Mesendoderm (in vitro differentiated cells): ENCODE measurements around the gene ATXN7L2.
A peak's percentile ranks its signal among the peaks of the same experiment; 100 is the strongest.

ENCODE experiments used
- DNase-seq: peaks from one replicate; pipeline ENCODE4 v3.0.0; 2013
- H2AK5ac ChIP-seq: 2 replicates; pipeline ENCODE4 v1.6.1; 2013; ENCODE audit warnings: low read length, inconsistent platforms
- H2BK120ac ChIP-seq: 2 replicates; pipeline ENCODE4 v1.6.1; 2013; ENCODE audit warnings: low read depth, mild to moderate bottlenecking, low read length, moderate library complexity, mixed read lengths
- H2BK15ac ChIP-seq: replicated peaks from 2 replicates; pipeline ENCODE4 v1.6.1; 2013; ENCODE audit warnings: low read depth, mild to moderate bottlenecking, moderate library complexity
- H2BK5ac ChIP-seq: 2 replicates; pipeline ENCODE4 v1.6.1; 2013; ENCODE audit warnings: low read length, inconsistent platforms
- H3K18ac ChIP-seq: 2 replicates; pipeline ENCODE4 v1.6.1; 2013; ENCODE audit warnings: mild to moderate bottlenecking, low read length, mixed read lengths
- H3K23ac ChIP-seq: one replicate; pipeline ENCODE4 v1.6.1; 2013; ENCODE audit warnings: low read length
- H3K27ac ChIP-seq: 2 replicates; pipeline ENCODE4 v1.5.1; 2013; ENCODE audit warnings: low read depth, mild to moderate bottlenecking, inconsistent platforms, low read length, moderate library complexity
- H3K27me3 ChIP-seq: 2 replicates; pipeline ENCODE4 v1.6.1; 2013; ENCODE audit warnings: low read length, control low read depth, mild to moderate bottlenecking, inconsistent platforms; ENCODE audit not compliant: insufficient read depth, poor library complexity
- H3K36me3 ChIP-seq: 2 replicates; pipeline ENCODE4 v1.6.1; 2013; ENCODE audit warnings: low read length, inconsistent platforms; ENCODE audit not compliant: control insufficient read depth, insufficient read depth
- H3K4ac ChIP-seq: one replicate; pipeline ENCODE4 v1.6.1; 2013; ENCODE audit warnings: low read depth, mild to moderate bottlenecking, low read length, moderate library complexity
- H3K4me1 ChIP-seq: 2 replicates; pipeline ENCODE4 v1.6.1; 2013; ENCODE audit warnings: low read depth, low read length, inconsistent platforms; ENCODE audit not compliant: control insufficient read depth
- H3K4me2 ChIP-seq: 2 replicates; pipeline ENCODE4 v1.6.1; 2013; ENCODE audit warnings: low read length
- H3K4me3 ChIP-seq: 2 replicates; pipeline ENCODE4 v1.5.1; 2013; ENCODE audit warnings: mild to moderate bottlenecking, low read length
- H3K56ac ChIP-seq: one replicate; pipeline ENCODE4 v1.6.1; 2013; ENCODE audit warnings: low read length
- H3K79me1 ChIP-seq: 2 replicates; pipeline ENCODE4 v1.6.1; 2013; ENCODE audit warnings: low read length, inconsistent platforms
- H3K79me2 ChIP-seq: 2 replicates; pipeline ENCODE4 v1.6.1; 2013; ENCODE audit warnings: mild to moderate bottlenecking, low read length; ENCODE audit not compliant: control insufficient read depth, insufficient read depth
- H3K9ac ChIP-seq: 2 replicates; pipeline ENCODE4 v1.6.1; 2013; ENCODE audit warnings: low read length, inconsistent platforms
- H4K5ac ChIP-seq: one replicate; pipeline ENCODE4 v1.6.1; 2013; ENCODE audit warnings: low read length
- H4K8ac ChIP-seq: one replicate; pipeline ENCODE4 v1.6.1; 2013; ENCODE audit warnings: low read depth, mild to moderate bottlenecking, control low read depth, low read length, moderate library complexity
- WGBS: extraction: QIAGEN DNeasy Blood & Tissue Kit; methylation state at CpG from one replicate; pipeline ENCODE4 v1.1.7; 2013; ENCODE audit warnings: low lambda C conversion rate, missing lambda C conversion rate; ENCODE audit not compliant: insufficient coverage; ENCODE audit errors: extremely low coverage; 5-methylcytosine and 5-hydroxymethylcytosine counted together

The ATXN7L2 gene

GRCh38 chr1:109535481-109535880 lies 51.8 kb downstream of the ATXN7L2 start:
- H3K4me3 ChIP-seq = no peak overlapping the region
- H3K79me1 ChIP-seq = no peaks in the 10 kb centered on the region
- H2BK15ac ChIP-seq = no peak overlapping the region
- no peak overlapping the region for H2BK5ac ChIP-seq
- H3K79me2 ChIP-seq = no peaks in the 10 kb centered on the region
- no CpG with 5 or more reads among the region's 4 CpGs for WGBS
- no peak overlapping the region for H3K23ac ChIP-seq
- H3K27ac ChIP-seq = no peak overlapping the region
- H4K5ac ChIP-seq = no peak overlapping the region
- no peak overlapping the region for H3K4ac ChIP-seq
- H3K56ac ChIP-seq = no peak overlapping the region
- no peak overlapping the region for H3K4me2 ChIP-seq
- no peak overlapping the region for H2AK5ac ChIP-seq
- H3K4me1 ChIP-seq = no peaks in the 10 kb centered on the region
- no peak overlapping the region for H3K18ac ChIP-seq
- H4K8ac ChIP-seq = no peak overlapping the region
- H2BK120ac ChIP-seq = no peak overlapping the region
- no peaks in the 10 kb centered on the region for H3K36me3 ChIP-seq
- no peaks in the 10 kb centered on the region for H3K27me3 ChIP-seq
- DNase-seq = no peak
- H3K9ac ChIP-seq = no peak overlapping the region

GRCh38 chr1:109535971-109536491 lies 52.3 kb downstream of the ATXN7L2 start:
- Histone ChIP-seq H2BK120ac (no peak overlapping the region), H3K79me2 (no peaks in the 10 kb centered on the region), H3K27ac (no peak overlapping the region), H3K18ac (no peak overlapping the region), H3K27me3 (no peaks in the 10 kb centered on the region), H2BK15ac (no peak overlapping the region), H3K4me1 (no peaks in the 10 kb centered on the region), H3K36me3 (no peaks in the 10 kb centered on the region), H3K4ac (no peak overlapping the region), H3K9ac (no peak overlapping the region), H3K4me2 (no peak overlapping the region), H2BK5ac (no peak overlapping the region), H2AK5ac (no peak overlapping the region), H4K5ac (no peak overlapping the region), H3K23ac (no peak overlapping the region), H3K79me1 (no peaks in the 10 kb centered on the region), H3K56ac (no peak overlapping the region), H3K4me3 (no peak overlapping the region), H4K8ac (no peak overlapping the region)
- DNase-seq = peak; percentile 14
- no CpG with 5 or more reads among the region's 5 CpGs for WGBS

- no peak overlapping the region for H3K27ac ChIP-seq
- no peak overlapping the region for H3K4ac ChIP-seq
- peak; percentile 15 for DNase-seq
- no peak overlapping the region for H3K18ac ChIP-seq
- H3K23ac ChIP-seq = no peak overlapping the region
- no peak overlapping the region for H2AK5ac ChIP-seq
- H2BK15ac ChIP-seq = no peak overlapping the region
- no CpG with 5 or more reads among the region's 9 CpGs for WGBS
- H3K4me2 ChIP-seq = no peak overlapping the region
- H3K79me2 ChIP-seq = no peaks in the 10 kb centered on the region
- no peaks in the 10 kb centered on the region for H3K36me3 ChIP-seq
- H3K56ac ChIP-seq = no peak overlapping the region
- H3K27me3 ChIP-seq = no peaks in the 10 kb centered on the region
- no peak overlapping the region for H2BK5ac ChIP-seq
- H4K5ac ChIP-seq = no peak overlapping the region
- no peaks in the 10 kb centered on the region for H3K79me1 ChIP-seq
- no peak overlapping the region for H3K9ac ChIP-seq
- no peak overlapping the region for H2BK120ac ChIP-seq
- H4K8ac ChIP-seq = no peak overlapping the region
- no peaks in the 10 kb centered on the region for H3K4me1 ChIP-seq
- no peak overlapping the region for H3K4me3 ChIP-seq
Measured at GRCh38 chr1:109537450-109538178, 53.9 kb downstream of the ATXN7L2 start.

- Histone ChIP-seq H3K4ac (no peak overlapping the region), H3K4me3 (no peak overlapping the region), H2AK5ac (no peak overlapping the region), H3K79me2 (no peaks in the 10 kb centered on the region), H3K36me3 (no peaks in the 10 kb centered on the region), H4K5ac (no peak overlapping the region), H3K79me1 (no peaks in the 10 kb centered on the region), H2BK120ac (no peak overlapping the region), H3K4me2 (no peak overlapping the region), H3K56ac (no peak overlapping the region), H3K27ac (no peak overlapping the region), H3K4me1 (no peaks in the 10 kb centered on the region), H3K23ac (no peak overlapping the region), H4K8ac (no peak overlapping the region), H3K9ac (no peak overlapping the region), H3K27me3 (no peaks in the 10 kb centered on the region), H2BK5ac (no peak overlapping the region), H2BK15ac (no peak overlapping the region), H3K18ac (no peak overlapping the region)
- WGBS = no CpG with 5 or more reads among the region's 9 CpGs
- DNase-seq = no peak
Measured at GRCh38 chr1:109538827-109539555, 55.3 kb downstream of the ATXN7L2 start.

- no peak within 1 kb of the TSS for H2BK120ac ChIP-seq
- peak within 1 kb of the TSS; percentile 49 for H3K56ac ChIP-seq
- H3K9ac ChIP-seq = no peak within 1 kb of the TSS
- no peaks in the 10 kb centered on the region for H3K36me3 ChIP-seq
- no peak within 1 kb of the TSS for H3K4me2 ChIP-seq
- no peaks in the 10 kb centered on the region for H3K4me1 ChIP-seq
- no peak within 1 kb of the TSS for H3K23ac ChIP-seq
- H3K79me1 ChIP-seq = no peaks in the 10 kb centered on the region
- no peak for DNase-seq
- H3K79me2 ChIP-seq = no peaks in the 10 kb centered on the region
- H3K4ac ChIP-seq = no peak within 1 kb of the TSS
- no peak within 1 kb of the TSS for H3K18ac ChIP-seq
- WGBS = no CpG with 5 or more reads among the region's 7 CpGs
- H3K27me3 ChIP-seq = no peaks in the 10 kb centered on the region
- no peak within 1 kb of the TSS for H4K5ac ChIP-seq
- H2BK15ac ChIP-seq = no peak within 1 kb of the TSS
- H2BK5ac ChIP-seq = no peak within 1 kb of the TSS
- no peak within 1 kb of the TSS for H4K8ac ChIP-seq
- no peak within 1 kb of the TSS for H3K27ac ChIP-seq
- H3K4me3 ChIP-seq = no peak within 1 kb of the TSS
- no peak within 1 kb of the TSS for H2AK5ac ChIP-seq
Measured at GRCh38 chr1:109539676-109540075, 56.0 kb downstream of the ATXN7L2 start, which contains the start of gene GPR61. GPR61 (plus strand) TSS chr1:109539872; CDS start chr1:109543023, 3,151 bp downstream.
